GM19238 (cell line): Measurements from ENCODE around the gene TSHZ2.

Experiments used
- DNase-seq: peaks from one replicate; pipeline ENCODE4 v3.0.0; 2011; ENCODE audit warnings: low spot score; ENCODE audit not compliant: insufficient read length

The TSHZ2 gene

DNA sequence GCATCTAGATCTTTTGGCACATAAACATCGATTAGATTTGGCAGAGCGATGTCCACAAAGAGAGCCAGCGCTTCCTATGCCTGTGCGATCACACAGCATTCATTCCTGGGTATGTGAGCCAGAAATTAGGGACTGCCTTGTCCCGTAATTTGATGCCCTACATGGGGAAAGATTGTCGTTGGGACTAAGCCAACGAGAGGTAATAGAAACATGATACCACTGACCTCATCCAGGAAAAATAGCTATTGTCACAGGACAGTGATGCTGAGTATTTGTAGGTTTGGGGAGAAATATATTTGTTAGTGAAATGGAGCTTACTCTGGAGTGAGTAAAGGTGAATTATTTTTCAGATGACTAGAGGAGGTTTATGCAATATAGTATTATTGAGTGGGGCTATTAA is 154.0 kb downstream of the TSHZ2 start:
- no peak for DNase-seq

DNA sequence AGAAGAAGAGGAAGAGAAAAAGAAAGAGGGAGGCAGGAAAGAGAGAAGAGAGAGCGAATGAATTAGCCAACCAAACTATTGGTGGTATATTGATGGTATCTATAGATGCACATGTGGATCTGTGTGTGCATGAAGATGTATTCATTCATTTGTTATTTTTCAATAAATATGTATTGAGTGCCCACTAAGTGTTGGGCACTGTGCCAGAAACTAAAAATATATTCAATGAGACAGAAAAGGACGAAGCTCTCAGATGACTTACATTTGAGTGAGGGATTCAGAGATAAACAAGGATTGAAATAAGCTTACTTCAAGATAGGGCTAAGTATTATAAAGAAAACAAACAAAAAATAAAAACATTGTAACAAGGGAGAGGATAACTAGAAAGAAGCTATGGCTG is 154.9 kb downstream of the TSHZ2 start:
- no peak for DNase-seq

DNA sequence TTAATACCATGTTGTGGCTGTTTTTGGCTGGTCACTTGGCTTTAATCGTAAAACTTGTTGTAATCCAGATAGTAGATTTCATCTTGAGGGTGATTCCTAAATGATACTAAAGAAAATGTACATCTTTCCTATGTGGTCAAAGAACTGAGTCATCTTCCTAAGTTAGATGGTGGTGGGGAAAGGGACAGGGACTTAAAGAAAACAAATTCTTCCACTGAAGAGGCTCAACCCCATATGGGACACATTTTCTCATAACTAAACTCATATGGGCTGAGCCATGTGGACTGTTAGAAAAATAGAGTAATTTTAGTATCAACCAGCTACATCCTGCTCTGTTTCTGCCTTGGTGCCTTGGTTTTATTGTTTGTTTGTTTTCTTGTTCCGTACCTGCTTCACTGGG is 155.8 kb downstream of the TSHZ2 start:
- DNase-seq, result no peak

DNA sequence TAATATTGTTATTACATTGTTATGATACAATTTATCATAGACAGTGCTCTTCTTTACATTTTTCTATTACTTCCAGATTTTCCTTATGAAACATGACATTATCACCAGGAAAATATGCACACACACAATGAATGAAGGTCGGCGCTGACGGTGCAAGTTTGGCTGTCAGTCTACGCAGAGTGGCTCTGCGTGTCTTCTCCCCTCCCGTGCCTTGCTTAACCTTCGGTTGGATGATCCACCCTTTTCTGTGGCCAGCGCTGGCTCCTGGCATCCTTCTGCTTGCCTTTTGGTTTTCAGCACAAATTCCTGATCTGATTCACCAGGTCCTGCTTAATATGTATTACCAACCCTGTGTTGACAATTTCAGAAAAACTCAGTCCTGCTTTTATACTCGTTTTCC is 157.4 kb downstream of the TSHZ2 start:
- no peak for DNase-seq

DNA sequence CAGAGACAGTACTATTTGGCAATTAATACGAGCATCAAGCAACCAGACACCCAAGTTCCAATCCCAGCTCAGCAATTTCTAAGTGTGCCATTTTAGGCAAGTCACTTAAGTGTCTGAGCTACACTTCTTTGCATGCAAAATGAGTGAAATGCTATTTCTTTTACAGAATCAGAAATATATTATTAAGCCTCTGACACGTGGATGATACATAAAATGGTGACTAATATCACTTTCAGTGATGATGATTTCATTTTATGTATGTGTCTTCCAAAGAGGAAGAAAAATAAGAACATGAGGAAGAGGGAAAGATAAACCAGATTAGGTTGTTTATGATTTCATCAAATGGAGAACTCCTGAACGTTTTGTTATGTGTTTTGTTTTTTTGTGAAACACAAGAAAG is 158.6 kb downstream of the TSHZ2 start:
- no peak for DNase-seq

DNA sequence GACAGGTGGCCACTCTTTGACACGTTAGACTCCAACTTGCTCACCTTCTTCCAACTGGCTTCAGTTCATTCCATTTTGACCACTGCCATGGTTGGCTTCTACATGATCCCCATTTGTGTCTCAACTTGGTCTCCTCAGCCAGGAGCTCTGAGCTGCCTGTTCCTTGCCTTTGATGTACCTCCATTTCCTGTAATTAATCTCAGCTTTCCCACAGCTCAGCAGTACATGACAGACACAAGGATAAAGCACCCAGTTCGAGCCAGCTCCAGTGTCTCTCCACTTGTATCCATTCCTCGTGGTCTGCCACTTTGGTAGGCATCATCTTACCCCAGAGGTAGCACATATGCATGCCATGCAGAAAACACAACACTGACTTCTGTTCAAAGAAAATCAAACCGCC is 161.0 kb downstream of the TSHZ2 start:
- DNase-seq, result no peak

DNA sequence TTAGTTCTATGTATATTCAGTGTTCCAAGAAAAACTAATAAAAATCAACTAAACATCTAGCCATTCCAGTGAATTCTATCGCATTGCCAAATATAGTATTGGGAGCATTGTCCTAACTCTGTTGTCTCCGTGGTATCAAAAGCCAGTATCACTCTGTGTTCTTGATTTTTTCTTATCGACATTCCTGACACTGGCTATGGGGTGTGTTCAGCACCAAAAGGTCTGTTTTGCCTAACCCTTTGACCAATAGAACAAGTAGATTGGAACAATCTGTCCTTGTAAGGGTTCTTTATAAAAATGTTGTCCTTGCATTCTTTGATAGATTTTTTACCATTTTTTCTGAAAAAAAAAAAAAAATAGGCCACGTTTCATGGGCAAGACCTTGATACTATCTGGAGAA is 161.5 kb downstream of the TSHZ2 start:
- no peak for DNase-seq

DNA sequence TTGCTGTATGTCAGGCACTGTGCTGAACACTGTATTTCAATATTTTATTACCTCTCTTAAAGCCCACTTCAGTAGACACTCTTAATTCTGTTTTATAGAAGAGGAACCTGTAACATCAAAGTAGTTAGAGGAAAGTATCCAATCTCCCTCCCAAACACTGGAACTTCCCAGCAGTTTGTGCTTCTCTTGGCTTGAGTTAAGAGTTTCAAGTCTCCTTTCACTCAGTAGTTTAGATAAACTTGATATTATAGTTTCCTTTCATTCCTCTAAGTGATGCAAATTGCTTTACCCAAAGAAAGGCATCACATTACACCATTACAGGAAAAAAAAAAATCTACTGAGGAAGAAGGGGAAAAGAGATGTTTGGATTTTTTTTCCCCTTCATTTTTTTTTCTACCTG is 164.3 kb downstream of the TSHZ2 start:
- no peak for DNase-seq

DNA sequence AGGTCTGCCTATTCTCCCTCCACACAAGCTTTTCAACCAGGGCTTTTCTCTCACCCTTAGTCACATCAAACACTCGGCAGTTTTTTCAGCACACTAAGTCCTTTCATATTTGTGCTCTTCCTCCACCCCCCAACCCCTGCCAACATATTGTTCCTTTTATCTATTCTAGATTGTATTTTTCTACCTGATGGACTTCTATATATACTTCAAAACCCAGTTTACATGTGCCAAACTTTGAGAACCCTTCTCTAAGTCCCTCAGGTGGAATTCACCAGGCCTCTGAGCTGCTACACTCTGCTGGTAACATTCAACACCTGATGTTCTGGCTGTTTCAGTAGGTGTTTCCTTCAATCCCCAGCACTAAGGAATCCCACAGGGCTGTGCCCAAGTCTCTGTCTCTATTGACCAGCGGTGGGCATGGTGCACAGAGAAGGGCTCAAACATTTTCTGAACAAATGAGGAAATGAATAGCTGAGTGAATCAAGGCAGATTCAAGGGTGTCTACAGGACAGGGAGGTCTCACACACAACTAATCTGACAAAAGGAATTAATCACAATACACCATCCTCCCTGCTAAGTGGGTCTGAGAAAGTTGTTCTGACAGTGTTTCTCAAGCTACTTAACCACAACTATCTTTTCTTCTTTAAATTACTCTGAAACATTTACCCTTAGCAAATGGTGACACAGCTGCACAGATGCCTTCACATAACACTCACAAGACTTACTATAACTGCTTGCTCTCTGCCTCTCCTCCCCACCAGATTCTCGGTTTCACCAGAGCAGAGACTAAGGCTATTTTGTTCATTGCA is 166.5 kb downstream of the TSHZ2 start:
- no peak for DNase-seq

DNA sequence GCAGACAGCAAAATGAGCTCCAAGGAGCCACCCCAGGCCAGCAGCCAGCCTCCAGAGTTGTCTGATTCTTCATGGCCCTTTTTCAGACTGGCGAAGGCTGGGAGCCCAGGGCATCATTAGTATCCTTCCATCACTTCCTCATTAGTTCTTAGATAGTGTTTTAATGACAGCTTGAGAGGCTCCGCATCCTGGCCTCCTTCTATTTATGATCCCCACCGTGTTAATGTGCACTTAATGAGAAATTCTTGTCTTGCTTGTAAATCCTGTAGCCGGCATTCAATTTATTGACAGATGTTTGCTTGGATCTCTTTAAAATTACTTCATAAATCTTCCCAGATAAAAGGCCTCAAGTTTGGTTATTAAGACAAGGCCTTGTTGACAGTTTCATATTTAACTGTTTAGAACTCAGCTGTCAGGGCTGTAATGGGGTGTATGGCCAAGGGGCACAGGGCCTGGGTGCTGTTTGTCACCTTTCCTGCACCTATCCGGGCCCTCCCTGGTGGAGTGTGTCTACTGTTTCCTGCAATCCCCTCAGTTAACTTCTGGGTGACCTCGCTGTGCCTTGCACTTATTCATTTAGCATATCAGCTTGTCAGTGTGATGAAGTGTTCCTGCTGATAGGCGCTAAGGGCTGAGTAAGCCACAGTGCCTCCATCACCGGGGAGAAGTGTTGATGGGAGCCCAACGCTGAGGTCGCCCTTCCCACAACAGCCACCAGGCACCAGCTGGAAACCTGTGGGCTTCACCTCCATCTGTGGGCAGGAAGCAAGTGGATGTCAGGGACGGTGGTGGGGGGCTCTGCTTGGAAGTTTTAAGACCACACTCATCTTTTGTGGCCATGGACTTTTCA is 169.3 kb downstream of the TSHZ2 start:
- no peak for DNase-seq

DNA sequence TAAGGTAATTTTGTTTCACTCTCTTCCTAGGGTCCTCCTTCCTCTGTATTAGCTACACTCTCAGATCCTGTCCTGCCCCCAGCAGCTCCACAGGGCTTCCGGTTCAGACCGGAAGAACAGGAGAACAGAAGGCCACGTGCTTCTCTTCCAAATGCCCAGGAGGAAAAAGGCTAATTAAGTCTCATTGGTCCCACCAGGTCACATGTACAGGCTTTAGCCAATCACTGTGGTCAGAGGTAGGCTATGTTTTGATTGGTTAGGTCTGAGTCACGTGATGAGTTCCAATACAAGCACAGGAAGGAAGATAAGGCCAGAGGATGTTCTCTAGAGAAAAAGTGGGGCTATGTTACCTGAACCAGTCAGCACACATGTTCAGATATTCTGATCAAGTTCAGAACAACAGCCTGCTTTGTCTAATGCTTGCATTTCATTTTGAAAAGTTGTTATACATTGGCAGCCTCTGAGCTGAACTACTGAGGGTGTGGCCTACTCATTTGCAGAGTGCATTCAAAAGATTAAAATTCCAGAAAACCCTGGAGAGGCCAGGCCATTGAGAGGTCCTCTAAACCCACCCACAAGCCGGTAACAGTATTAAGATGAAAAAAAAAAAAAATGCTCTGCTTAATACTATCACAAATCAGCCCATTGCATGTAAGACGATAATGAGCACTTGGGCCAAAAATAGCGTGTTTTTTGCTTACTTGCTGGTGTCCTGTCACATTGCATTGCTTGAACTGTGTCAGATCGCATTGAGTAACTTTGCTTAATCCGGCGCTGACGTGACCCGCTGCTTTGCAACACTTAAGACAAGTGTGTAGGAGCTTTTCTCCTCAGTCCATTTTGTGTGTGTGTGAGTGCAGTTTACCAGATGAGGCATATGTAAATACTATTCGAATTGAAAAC is 170.3 kb downstream of the TSHZ2 start:
- no peak for DNase-seq

DNA sequence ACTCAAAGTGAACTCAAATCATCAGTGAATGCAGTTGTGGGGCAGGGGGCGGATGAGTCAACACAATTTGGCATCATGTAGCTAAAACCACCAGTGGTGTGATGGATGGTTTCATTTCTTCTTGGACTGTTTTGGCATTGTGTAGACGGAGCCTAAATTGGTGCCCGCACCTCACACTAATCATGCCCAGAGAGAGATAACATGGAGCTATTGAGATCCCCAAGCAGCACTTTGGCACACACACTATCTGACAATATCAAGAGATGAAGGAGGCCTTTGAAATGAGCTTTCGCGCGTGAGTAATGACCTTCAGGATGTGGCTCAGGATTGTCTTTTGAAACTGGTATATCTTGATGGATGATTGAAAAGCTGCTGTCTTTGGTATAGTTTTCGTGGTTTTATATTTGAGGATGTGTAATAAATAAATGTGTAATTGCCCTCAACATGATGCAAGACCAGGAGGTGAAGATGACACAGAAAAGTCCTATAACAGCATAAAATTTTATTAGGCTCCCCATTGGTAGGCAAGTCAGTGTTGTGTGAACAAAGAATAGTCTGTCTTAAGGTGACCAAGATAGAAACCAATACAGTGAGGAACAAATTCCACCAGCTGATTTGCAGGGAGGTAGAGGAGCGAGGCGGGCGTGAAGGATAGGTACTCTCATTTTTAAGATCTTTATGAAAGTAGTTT is 174.2 kb downstream of the TSHZ2 start:
- no peak for DNase-seq

DNA sequence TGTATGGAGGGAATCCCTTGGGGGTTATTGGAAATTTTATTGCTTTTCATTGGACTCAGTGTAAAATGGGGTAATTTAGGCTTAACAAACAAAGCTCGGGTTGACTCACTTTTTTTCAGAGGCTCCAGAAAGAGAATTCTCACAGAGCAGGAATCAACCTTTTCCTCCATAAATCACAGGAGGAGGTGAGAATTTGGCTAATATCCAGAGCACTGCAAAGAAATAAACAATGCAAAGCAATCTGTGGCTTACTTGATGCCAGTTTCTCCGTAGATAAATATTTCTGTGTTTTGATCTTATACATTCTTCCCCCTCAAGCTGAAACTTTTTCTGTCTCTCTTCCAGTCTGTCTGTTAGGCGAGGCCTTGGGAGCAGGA is 176.6 kb downstream of the TSHZ2 start:
- DNase-seq, result no peak

DNA sequence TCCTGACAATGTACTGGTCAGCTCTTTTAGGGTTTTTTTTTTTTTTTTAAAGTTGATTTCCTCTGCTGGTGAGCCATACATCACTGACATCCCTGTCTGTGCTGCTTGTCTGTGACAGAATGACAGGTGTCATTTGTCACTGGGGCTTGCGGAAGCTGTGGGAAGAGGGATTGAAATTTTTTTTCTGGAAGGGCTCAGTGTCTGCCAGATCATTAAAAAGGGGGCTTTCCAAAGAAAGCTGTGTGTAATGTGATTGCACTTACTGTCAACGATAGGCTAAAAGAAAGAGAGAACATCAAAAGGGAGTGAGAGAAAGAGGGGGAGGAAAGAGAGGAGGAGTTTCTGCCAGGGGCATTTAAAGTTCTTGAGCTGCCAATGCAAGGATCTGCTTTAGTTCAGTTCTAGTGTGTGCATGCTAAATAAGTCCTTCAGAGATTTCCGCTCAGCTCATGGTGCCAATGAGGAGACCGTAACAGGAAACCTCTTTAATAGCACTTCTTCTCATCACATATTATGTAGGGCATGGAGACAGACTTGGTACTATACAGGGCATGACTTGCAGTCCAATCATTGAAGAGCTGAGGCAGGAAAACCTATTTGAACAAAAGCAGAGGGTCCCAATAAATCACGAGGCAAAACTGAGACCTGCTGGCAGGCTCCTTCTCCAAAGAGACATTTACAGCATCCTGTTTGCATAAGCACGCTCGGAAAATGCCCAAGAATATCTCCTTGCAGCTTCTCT is 177.2 kb downstream of the TSHZ2 start:
- DNase-seq, result no peak

DNA sequence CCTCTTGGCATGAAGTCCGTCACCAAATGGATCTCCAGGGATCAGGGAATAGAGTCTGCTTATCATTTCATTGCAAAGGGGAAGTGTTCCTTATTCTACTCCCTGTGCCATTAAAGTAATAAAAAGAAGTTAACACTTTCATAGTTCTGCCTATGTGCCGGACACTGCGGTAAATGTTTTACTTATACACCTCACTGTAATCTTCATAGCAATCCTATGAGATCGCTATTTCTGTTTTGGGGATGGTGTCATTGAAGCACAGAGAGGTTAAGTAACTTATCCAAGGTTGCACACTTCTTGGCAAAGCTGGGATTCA is 177.7 kb downstream of the TSHZ2 start:
- DNase-seq, result no peak

DNA sequence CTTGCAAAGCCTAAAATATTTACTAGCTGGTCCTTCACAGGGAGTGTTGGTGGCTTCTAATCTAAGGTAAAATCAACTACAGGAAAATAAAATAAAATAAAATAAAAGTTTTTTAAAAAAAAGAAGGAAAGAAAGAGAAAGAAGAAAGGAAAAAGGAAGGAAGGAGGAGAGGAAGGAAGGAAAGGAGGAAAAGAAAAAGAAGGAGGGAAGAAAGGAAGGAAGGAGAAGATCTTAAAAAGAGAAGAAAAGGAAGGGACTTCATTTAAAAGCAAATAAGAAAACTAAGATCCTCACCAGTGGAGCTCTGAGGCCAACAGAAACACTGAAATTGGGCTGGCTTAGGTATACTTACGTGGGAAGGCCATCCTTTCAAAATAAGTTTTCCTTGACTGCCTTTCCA is 178.4 kb downstream of the TSHZ2 start:
- no peak for DNase-seq

DNA sequence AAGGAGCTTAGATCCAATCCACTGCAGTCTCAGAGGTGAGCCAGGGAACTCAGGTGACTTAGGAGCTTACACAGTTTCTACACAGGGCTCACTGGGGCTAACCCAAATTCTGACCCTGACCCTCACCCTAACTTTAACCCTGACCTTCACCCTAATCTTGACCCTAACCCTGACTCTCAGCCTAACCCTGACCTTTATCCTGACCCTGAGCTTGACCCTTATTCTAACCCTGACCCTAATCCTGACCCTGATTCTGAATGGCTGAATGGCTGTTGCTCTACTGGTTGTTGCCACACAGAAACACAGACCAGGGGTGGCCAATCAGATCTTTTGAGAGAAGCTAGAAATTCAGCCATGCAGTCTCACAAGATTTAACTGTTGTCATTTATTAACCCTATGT is 180.1 kb downstream of the TSHZ2 start:
- no peak for DNase-seq

DNA sequence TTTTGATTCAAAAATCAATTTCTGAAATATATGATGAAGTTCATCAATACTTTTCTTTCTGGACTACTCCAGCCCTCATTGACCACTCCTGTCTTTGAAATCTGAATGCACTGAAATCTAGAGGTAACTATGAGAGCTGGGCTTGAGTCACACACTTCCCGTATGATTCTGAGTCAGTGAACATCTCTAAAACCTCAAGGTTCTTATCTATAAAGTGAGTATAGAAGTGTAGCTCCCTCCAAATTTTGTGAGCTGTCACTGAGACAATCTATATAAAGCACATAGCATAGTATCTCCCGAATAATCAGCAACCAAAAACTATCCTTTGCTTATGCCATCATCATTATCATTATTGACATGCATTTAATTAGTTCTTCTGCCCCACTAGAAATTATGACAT is 182.4 kb downstream of the TSHZ2 start:
- no peak for DNase-seq

DNA sequence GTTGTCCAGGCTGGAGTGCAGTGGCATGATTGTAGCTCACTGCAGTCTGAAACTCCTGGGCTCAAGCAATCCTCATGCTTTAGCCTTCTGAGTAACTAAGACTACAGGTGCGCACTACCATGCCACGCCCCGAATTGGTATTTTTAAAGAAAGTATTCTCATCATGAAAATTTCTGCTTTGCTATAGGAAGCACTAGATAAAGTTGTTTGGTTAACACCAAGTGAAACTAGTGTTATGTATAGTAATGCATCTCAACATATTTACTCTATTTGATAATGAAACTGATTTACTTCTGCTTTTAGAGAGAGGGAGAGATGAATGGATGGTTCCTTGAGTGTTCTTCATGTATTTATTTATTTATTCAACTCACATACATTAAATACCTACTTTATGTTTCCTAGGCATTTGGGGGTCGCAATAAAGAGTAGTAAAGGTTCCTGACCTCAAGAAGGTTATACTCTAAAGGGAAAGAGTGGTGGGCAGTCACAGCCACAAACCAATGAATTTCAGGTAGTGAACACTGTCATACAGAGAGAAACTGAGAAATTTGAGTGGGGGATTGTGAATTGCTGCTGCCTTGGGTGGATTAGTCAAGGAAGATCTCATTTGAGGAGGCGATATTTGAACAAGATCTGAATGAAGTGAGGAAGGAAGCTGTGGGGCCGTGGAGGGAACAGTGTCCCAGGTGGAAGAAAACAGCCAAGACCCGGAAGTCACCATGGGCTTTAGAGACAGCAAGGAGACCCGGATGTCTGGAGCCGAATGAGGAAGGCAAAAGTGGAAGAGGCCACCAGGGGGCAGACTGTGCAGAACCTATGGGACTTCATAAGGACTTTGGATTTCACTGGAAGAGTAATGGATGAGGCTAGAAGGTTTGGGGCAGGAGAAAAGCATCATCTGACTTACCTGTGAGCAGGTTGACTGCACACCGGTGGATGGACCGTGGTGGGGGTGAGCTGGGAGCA is 185.6 kb downstream of the TSHZ2 start:
- DNase-seq, result peak; percentile 12

DNA sequence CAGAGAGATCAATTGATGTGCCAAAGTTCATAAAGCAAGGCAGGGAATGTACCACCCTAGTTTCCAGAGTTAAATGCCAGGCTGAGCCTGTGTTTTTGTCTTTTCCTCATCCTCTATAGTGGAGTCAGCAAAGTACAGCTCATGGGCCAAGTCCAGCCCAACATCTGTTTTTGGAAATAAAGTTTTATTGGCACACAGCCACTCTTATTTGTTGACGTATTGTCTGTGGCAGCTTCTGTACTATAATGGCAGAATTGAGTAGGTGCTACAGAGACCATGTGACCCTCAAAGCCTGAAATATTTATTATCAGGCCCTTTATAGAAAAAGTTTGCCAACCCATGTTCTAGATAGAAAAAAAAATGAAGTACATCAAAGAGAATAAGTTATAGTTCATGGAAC is 187.0 kb downstream of the TSHZ2 start:
- no peak for DNase-seq
